GM19193 (cell line): ENCODE data around the gene PACSIN3.

Experiments used
- POLR2A ChIP-seq: IDR thresholded peaks from 4 replicates; pipeline ENCODE4 v1.6.1; 2011; ENCODE audit not compliant: insufficient read depth, insufficient read length; ENCODE audit errors: extremely low read depth

Gene PACSIN3

GRCh38 chr11:47207459-47207858 lies 21.2 kb upstream of the PACSIN3 start:
- no peak for TF ChIP-seq POLR2A

- TF ChIP-seq POLR2A, result no peak
These were observed 18.4 kb upstream of the PACSIN3 start for GRCh38 chr11:47204637-47204989.

- no peak for TF ChIP-seq POLR2A
These were observed 16.3 kb upstream of the PACSIN3 start for GRCh38 chr11:47202576-47202975.

- TF ChIP-seq POLR2A, result no peak
These were observed 14.8 kb upstream of the PACSIN3 start for GRCh38 chr11:47201015-47201414.

GRCh38 chr11:47192111-47192510 lies 5.9 kb upstream of the PACSIN3 start:
- TF ChIP-seq POLR2A, result no peak

GRCh38 chr11:47189100-47189834 lies 3.0 kb upstream of the PACSIN3 start:
- TF ChIP-seq POLR2A, result no peak

GRCh38 chr11:47188259-47188658 lies 2.0 kb upstream of the PACSIN3 start:
- TF ChIP-seq POLR2A, result no peak

- no peak for TF ChIP-seq POLR2A
These were observed 1.5 kb upstream of the PACSIN3 start for GRCh38 chr11:47187723-47188122.

GRCh38 chr11:47186700-47187695 lies 764 bp upstream of the PACSIN3 start:
- no peak for TF ChIP-seq POLR2A

GRCh38 chr11:47185305-47186075 lies 744 bp downstream of the PACSIN3 start:
- TF ChIP-seq POLR2A, result no peak

GRCh38 chr11:47184711-47185304 lies 1.4 kb downstream of the PACSIN3 start:
- TF ChIP-seq POLR2A, result no peak

- TF ChIP-seq POLR2A, result no peak
These were observed 2.3 kb downstream of the PACSIN3 start for GRCh38 chr11:47183969-47184368.

GRCh38 chr11:47183031-47183856 lies 3.0 kb downstream of the PACSIN3 start:
- no peak for TF ChIP-seq POLR2A

GRCh38 chr11:47182380-47182779 lies 3.9 kb downstream of the PACSIN3 start:
- TF ChIP-seq POLR2A, result no peak
